Neuronal stem cell (in vitro differentiated cells): ENCODE measurements around the gene SMIM35.

Source experiments
- DNase-seq: peaks from one replicate; pipeline ENCODE4 v3.0.0-alpha.2; 2013; ENCODE audit warnings: low spot score
- H2AFZ ChIP-seq: one replicate; pipeline ENCODE4 v1.6.1; 2013; ENCODE audit warnings: mild to moderate bottlenecking, low read length, inconsistent platforms
- H2AK5ac ChIP-seq: 2 replicates; pipeline ENCODE4 v1.6.1; 2013; ENCODE audit warnings: low read depth, mild to moderate bottlenecking, inconsistent platforms, low read length, moderate library complexity, mixed read lengths
- H2BK120ac ChIP-seq: 2 replicates; pipeline ENCODE4 v1.6.1; 2013; ENCODE audit warnings: low read depth, mild to moderate bottlenecking, inconsistent platforms, low read length, moderate library complexity, mixed read lengths
- H2BK12ac ChIP-seq: one replicate; pipeline ENCODE4 v1.6.1; 2013; ENCODE audit warnings: low read length, inconsistent platforms
- H2BK15ac ChIP-seq: 2 replicates; pipeline ENCODE4 v1.6.1; 2013; ENCODE audit warnings: mild to moderate bottlenecking, low read length, inconsistent platforms, mixed read lengths
- H2BK5ac ChIP-seq: one replicate; pipeline ENCODE4 v1.6.1; 2013; ENCODE audit warnings: inconsistent platforms, mild to moderate bottlenecking, low read length, moderate library complexity
- H3K14ac ChIP-seq: one replicate; pipeline ENCODE4 v1.6.1; 2013; ENCODE audit warnings: low read length, inconsistent platforms
- H3K18ac ChIP-seq: 2 replicates; pipeline ENCODE4 v1.6.1; 2013; ENCODE audit warnings: low read length, inconsistent platforms
- H3K23ac ChIP-seq: 2 replicates; pipeline ENCODE4 v1.6.1; 2013; ENCODE audit warnings: low read depth, mild to moderate bottlenecking, mixed read lengths, low read length, inconsistent platforms; ENCODE audit not compliant: poor library complexity
- H3K27ac ChIP-seq: replicated peaks from 3 replicates; pipeline ENCODE4 v1.5.1; 2013; ENCODE audit warnings: low read length, inconsistent platforms
- H3K27me3 ChIP-seq, 3 experiments: 2 replicates each; pipeline ENCODE4 v1.6.1; 2013; ENCODE audit warnings: low read length in 3 of 3, mild to moderate bottlenecking in 2 of 3, inconsistent platforms in 1 of 3, low read depth in 1 of 3, mixed read lengths in 1 of 3, moderate library complexity in 1 of 3; ENCODE audit not compliant: control insufficient read depth in 3 of 3, insufficient read depth in 3 of 3
- H3K36me3 ChIP-seq, 2 donors: replicated peaks in 1 of 2; 2 replicates each; pipeline ENCODE4 v1.6.1; 2013; ENCODE audit warnings: low read length in 2 of 2; ENCODE audit not compliant: control insufficient read depth in 2 of 2, insufficient read depth in 2 of 2
- H3K4ac ChIP-seq: 2 replicates; pipeline ENCODE4 v1.6.1; 2013; ENCODE audit warnings: inconsistent platforms, mild to moderate bottlenecking, low read length, moderate library complexity
- H3K4me1 ChIP-seq, 2 donors: 1 replicate in 1 of 2; 2 replicates in 1 of 2; pipeline ENCODE4 v1.6.1; 2013; ENCODE audit warnings: low read length in 2 of 2, low read depth in 1 of 2; ENCODE audit not compliant: control insufficient read depth in 2 of 2, insufficient read depth in 1 of 2
- H3K4me2 ChIP-seq: one replicate; pipeline ENCODE4 v1.6.1; 2013; ENCODE audit warnings: mild to moderate bottlenecking, low read length, inconsistent platforms; ENCODE audit not compliant: insufficient read depth, poor library complexity, severe bottlenecking
- H3K4me3 ChIP-seq, 2 donors: 2 replicates each; pipeline ENCODE4 v1.5.1; 2013; ENCODE audit warnings: low read length in 2 of 2, mild to moderate bottlenecking in 2 of 2, inconsistent platforms in 1 of 2, moderate library complexity in 1 of 2
- H3K79me1 ChIP-seq: one replicate; pipeline ENCODE4 v1.6.1; 2013; ENCODE audit warnings: low read depth, mild to moderate bottlenecking, inconsistent platforms, low read length, moderate library complexity
- H3K9ac ChIP-seq: one replicate; pipeline ENCODE4 v1.6.1; 2013; ENCODE audit warnings: mild to moderate bottlenecking, low read depth, low read length, inconsistent platforms; ENCODE audit not compliant: poor library complexity
- H3K9me3 ChIP-seq, 2 donors: replicated peaks in 1 of 2; 2 replicates each; pipeline versions ENCODE3 to v1.6.1; 2013; ENCODE audit warnings: low read length in 2 of 2, mild to moderate bottlenecking in 2 of 2, inconsistent platforms in 1 of 2, low read depth in 1 of 2, mixed read lengths in 1 of 2, moderate library complexity in 1 of 2; ENCODE audit not compliant: control insufficient read depth in 2 of 2, insufficient read depth in 1 of 2
- H4K8ac ChIP-seq: one replicate; pipeline ENCODE4 v1.6.1; 2013; ENCODE audit warnings: low read depth, mild to moderate bottlenecking, inconsistent platforms, low read length, moderate library complexity
- H4K91ac ChIP-seq: one replicate; pipeline ENCODE4 v1.6.1; 2013; ENCODE audit warnings: low read length, low read depth, mild to moderate bottlenecking, inconsistent platforms; ENCODE audit not compliant: poor library complexity
- WGBS, 2 donors: extraction: QIAGEN DNeasy Blood & Tissue Kit; methylation state at CpG; one replicate each; pipeline ENCODE4 v1.1.7; 2013; ENCODE audit warnings: missing lambda C conversion rate in 2 of 2, mixed read lengths in 1 of 2; ENCODE audit not compliant: insufficient read length in 2 of 2, insufficient replicate concordance in 1 of 2; ENCODE audit errors: extremely low coverage in 2 of 2; 5-methylcytosine and 5-hydroxymethylcytosine counted together

Gene SMIM35

DNA sequence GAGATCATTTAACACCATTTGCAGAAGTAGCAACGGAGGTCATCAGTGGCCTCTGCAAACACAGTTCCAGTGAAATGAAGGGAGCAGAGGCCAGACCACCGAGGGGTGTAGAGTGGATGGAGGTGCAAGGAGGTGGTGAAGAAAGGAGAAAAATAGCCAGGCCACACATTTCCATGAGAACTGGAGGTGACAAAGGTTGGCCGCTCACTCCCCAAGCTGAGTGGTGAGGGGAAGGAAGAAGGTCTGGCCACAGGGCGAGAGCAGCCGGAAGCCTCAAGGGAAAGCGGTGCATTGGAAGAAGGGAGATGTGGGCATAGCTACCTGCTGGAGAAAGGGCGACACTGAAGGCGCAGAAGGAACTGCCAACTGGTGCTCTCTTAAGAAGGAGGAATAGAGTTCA, 30.0 kb downstream of the SMIM35 start:
- Histone ChIP-seq H3K23ac (no peak overlapping the region), H2BK5ac (peak overlapping the region; percentile 10), H3K14ac (no peak overlapping the region), H2BK12ac (no peak overlapping the region), H3K9ac (no peak overlapping the region), H3K9me3 (no peaks in the 10 kb centered on the region), H3K27ac (no peak overlapping the region), H4K91ac (peak overlapping the region; percentile 38), H3K4me2 (no peak overlapping the region), H3K4me1 (peaks cover 0 to 17% of the 10 kb centered on the region in 2 donors), H2BK15ac (no peak overlapping the region), H3K4ac (no peak overlapping the region), H3K79me1 (no peaks in the 10 kb centered on the region), H3K18ac (peak overlapping the region; percentile 16), H2AFZ (no peak overlapping the region), H3K4me3 (no peak overlapping the region), H3K36me3 (no peaks in the 10 kb centered on the region), H3K27me3 (peaks cover 0 to 53% (median 0%) of the 10 kb centered on the region in 3 experiments), H2BK120ac (no peak overlapping the region), H2AK5ac (no peak overlapping the region), H4K8ac (no peak overlapping the region)
- no CpG with 5 or more reads among the region's 8 CpGs for WGBS, 2 donors
- no peak for DNase-seq

DNA sequence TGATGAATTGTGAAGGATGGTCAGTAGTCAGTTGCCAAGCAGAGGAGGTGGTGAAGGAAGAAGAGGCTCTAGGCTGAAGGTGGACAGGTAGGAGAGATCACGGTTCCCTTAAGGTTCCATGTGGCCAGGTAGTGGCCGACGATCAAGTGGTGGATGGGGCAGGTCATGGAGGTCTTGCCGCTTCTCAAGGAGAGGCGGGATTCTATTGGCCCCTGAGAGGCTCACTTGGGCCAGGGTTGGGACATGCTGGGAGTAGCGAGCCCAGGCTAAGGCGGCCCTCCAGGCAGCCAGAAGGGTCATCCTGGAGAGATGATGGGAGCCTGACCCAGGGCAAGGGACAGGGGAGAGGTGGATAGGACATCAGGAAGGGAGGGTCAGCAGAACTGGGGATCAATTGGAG, 30.8 kb downstream of the SMIM35 start:
- Histone ChIP-seq H3K9ac (no peak overlapping the region), H3K4me3 (no peak overlapping the region)
- no CpG with 5 or more reads among the region's 7 CpGs for WGBS, 2 donors

DNA sequence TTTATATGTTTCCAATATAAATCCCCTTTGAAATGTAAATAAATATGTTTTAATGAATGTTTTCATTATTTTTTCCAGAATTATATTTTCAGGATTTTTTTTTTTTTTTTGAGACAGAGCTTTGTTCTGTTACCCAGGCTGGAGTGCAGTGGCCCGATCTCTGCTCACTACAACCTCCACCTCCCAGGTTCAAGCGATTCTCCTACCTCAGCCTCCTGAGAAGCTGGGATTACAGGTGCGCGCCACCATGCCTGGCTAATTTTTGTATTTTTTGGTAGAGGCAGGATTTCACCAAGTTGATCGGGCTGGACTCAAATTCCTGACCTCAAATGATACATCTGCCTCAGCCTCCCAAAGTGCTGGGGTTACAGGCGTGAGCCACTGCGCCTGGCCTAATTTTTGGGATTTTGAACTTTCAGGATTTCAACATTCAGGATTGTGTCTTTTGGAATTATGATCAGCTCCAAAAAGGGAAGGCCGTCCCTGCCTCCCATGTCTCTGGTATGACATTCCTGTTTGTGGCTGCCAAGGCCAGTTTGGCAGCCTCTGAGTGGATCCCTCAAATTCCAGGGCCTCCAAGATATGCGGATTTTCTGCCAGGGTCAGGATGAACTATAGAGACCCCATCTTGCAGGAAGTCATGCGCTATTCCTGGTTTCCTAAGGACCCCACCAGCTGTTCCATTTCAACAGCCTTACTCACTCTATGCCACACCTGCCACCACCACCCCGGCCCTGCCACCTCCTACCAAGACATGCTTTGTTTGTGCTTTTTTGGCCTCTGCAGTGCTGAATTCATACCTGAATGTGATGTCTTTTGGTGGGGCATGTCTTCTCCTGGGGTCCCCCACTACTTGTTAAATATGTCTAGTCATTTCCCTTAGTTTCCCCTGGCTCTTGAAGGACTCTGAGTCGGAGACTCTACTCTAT, 31.8 kb downstream of the SMIM35 start:
- no peak overlapping the region for H3K4ac ChIP-seq
- no peak overlapping the region for H3K27ac ChIP-seq
- H3K9ac ChIP-seq, result no peak overlapping the region
- no peaks in the 10 kb centered on the region for H3K36me3 ChIP-seq
- no CpG with 5 or more reads among the region's 12 CpGs for WGBS, 2 donors
- no peak overlapping the region for H2BK5ac ChIP-seq
- H2BK15ac ChIP-seq, result no peak overlapping the region
- H3K4me3 ChIP-seq, result no peak overlapping the region
- H2BK12ac ChIP-seq, result no peak overlapping the region
- H4K91ac ChIP-seq, result no peak overlapping the region
- H2BK120ac ChIP-seq, result no peak overlapping the region
- H2AK5ac ChIP-seq, result no peak overlapping the region
- H3K23ac ChIP-seq, result no peak overlapping the region
- H3K4me1 ChIP-seq, result peaks cover 0 to 17% of the 10 kb centered on the region in 2 donors
- no peaks in the 10 kb centered on the region for H3K79me1 ChIP-seq
- peaks cover 0 to 47% (median 0%) of the 10 kb centered on the region in 3 experiments for H3K27me3 ChIP-seq
- no peaks in the 10 kb centered on the region for H3K9me3 ChIP-seq
- no peak overlapping the region for H2AFZ ChIP-seq
- DNase-seq, result no peak
- no peak overlapping the region for H3K4me2 ChIP-seq
- H3K18ac ChIP-seq, result no peak overlapping the region
- no peak overlapping the region for H4K8ac ChIP-seq
- H3K14ac ChIP-seq, result no peak overlapping the region

More for the DNA sequence above, 30.8 kb downstream of the SMIM35 start:
- Histone ChIP-seq H3K4ac (no peak overlapping the region), H4K8ac (no peak overlapping the region), H2BK5ac (no peak overlapping the region), H2BK120ac (no peak overlapping the region), H3K4me2 (no peak overlapping the region), H3K27ac (no peak overlapping the region), H2AK5ac (no peak overlapping the region), H3K36me3 (no peaks in the 10 kb centered on the region), H3K18ac (no peak overlapping the region), H3K9me3 (no peaks in the 10 kb centered on the region), H2AFZ (no peak overlapping the region), H2BK15ac (no peak overlapping the region), H3K14ac (no peak overlapping the region), H3K23ac (no peak overlapping the region), H3K4me1 (peaks cover 0 to 17% of the 10 kb centered on the region in 2 donors), H2BK12ac (no peak overlapping the region), H3K79me1 (no peaks in the 10 kb centered on the region), H3K27me3 (peaks cover 0 to 45% (median 0%) of the 10 kb centered on the region in 3 experiments), H4K91ac (no peak overlapping the region)
- no peak for DNase-seq

DNA sequence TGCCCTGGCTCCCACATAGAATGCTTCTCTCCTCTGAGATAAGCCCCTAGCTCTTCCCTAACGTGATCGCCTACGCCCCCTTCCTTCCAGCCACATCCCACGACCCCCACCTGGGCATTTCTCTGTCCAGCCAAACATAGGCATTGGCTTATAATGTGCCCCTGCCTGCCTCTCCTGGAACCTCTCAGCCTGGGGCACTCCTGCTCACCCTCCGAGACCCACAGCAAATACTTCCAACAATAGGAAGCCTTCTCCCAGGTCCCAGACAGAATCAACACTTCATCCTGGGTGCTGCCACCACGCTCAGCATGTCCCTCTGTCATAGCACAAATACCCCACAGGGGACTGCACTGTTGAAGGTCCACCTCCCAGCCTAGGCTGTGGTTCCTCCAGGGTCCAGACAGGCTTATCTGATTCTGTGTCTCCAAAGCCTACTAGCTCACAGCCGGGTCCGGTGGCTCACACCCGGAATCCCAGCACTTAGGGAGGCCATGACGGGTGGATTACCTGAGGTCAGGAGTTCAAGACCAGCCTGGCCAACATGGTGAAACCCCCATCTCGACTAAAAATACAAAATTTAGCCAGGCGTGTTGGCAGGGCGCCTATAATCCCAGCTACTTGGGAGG, 34.1 kb downstream of the SMIM35 start:
- H3K9ac ChIP-seq, result no peak overlapping the region
- no peak overlapping the region for H3K27ac ChIP-seq
- H2BK15ac ChIP-seq, result no peak overlapping the region
- peak overlapping the region; percentile 25 for H3K23ac ChIP-seq
- no peaks in the 10 kb centered on the region for H3K79me1 ChIP-seq
- DNase-seq, result no peak
- peak overlapping the region; percentile 10 for H2AK5ac ChIP-seq
- whole genome bisulfite sequencing, 2 donors, result no CpG with 5 or more reads among the region's 13 CpGs
- no peak overlapping the region for H3K4ac ChIP-seq
- no peak overlapping the region for H2AFZ ChIP-seq
- peaks cover 0 to 6% of the 10 kb centered on the region in 2 donors for H3K4me1 ChIP-seq
- H3K9me3 ChIP-seq, result no peaks in the 10 kb centered on the region
- H4K91ac ChIP-seq, result no peak overlapping the region
- H2BK5ac ChIP-seq, result no peak overlapping the region
- peak overlapping the region; percentile 77 for H3K18ac ChIP-seq
- H3K4me3 ChIP-seq, result no peak overlapping the region
- H3K27me3 ChIP-seq, result peaks cover 0 to 31% (median 0%) of the 10 kb centered on the region in 3 experiments
- no peak overlapping the region for H4K8ac ChIP-seq
- no peak overlapping the region for H3K4me2 ChIP-seq
- no peaks in the 10 kb centered on the region for H3K36me3 ChIP-seq
- no peak overlapping the region for H3K14ac ChIP-seq
- no peak overlapping the region for H2BK120ac ChIP-seq
- H2BK12ac ChIP-seq, result no peak overlapping the region
